PC-3 (cell line): ENCODE measurements around the gene GBF1. TPM values are rescaled to one million over a fixed set of nuclear protein-coding genes. Genes with fewer than 3 reads are reported as not detected.

Source experiments
- ATAC-seq: fragments of 200-7000 bp; cut with Tn5 transposase; 2 replicates; pipeline ENCODE4 v1.9.1; 2020; ENCODE audit warnings: mild to moderate bottlenecking, moderate library complexity
- Bru-seq: library from RNA; stranded (reverse); fragments of 400-500 nt; gene quantifications from one replicate; lab custom pipeline; 2021; lab: Mats Ljungman, UMichigan
- BruChase-seq, 2 experiments: library from RNA; stranded (reverse); fragments of 400-500 nt; gene quantifications; one replicate each; lab custom pipeline; 2021; lab: Mats Ljungman, UMichigan
- BruUV-seq: library from RNA; stranded (reverse); fragments of 400-500 nt; replicated peaks from 2 replicates; lab custom pipeline; 2021; lab: Mats Ljungman, UMichigan
- CTCF ChIA-PET: fragments of 300-600 bp; sonication (Branson Sonifier 250); formaldehyde crosslinking; loops from one replicate; lab custom pipeline; 2022; ENCODE audit warnings: antibody characterized with exemption; lab: Charles Lee
- POLR2A ChIA-PET: fragments of 300-600 bp; sonication (Branson Sonifier 250); formaldehyde crosslinking; loops from one replicate; lab custom pipeline; 2022; ENCODE audit warnings: antibody characterized with exemption; ENCODE audit not compliant: unreplicated experiment; lab: Charles Lee
- DNase-seq: peaks from one replicate; pipeline ENCODE4 v3.0.0-alpha.2; 2015
- H2AFZ ChIP-seq: fragments of 300-600 bp; sonication (generic); 2 replicates; pipeline ENCODE4 v1.6.0; 2016; ENCODE audit warnings: antibody characterized with exemption, low read length
- H3F3A ChIP-seq: fragments of 300-600 bp; sonication (generic); one replicate; pipeline ENCODE4 v1.6.0; 2017; ENCODE audit warnings: antibody characterized with exemption, low read length, control low read depth, mild to moderate bottlenecking; ENCODE audit not compliant: unreplicated experiment
- H3K27ac ChIP-seq: fragments of 300-600 bp; sonication (generic); 2 replicates; pipeline ENCODE4 v1.5.1; 2016; ENCODE audit warnings: mild to moderate bottlenecking, low read length
- H3K27me3 ChIP-seq: fragments of 300-600 bp; sonication (generic); 2 replicates; pipeline ENCODE4 v1.6.1; 2016; ENCODE audit warnings: low read length, mixed read lengths
- H3K36me3 ChIP-seq: fragments of 300-600 bp; sonication (generic); 2 replicates; pipeline ENCODE4 v1.6.1; 2016; ENCODE audit warnings: low read depth, mixed run types, low read length, mixed read lengths
- H3K4me1 ChIP-seq: fragments of 300-600 bp; sonication (generic); 2 replicates; pipeline ENCODE4 v1.5.1; 2016; ENCODE audit warnings: low read length; ENCODE audit not compliant: insufficient read depth
- H3K4me2 ChIP-seq: fragments of 300-600 bp; sonication (generic); 2 replicates; pipeline ENCODE4 v1.6.0; 2016; ENCODE audit warnings: low read length
- H3K4me3 ChIP-seq: fragments of 300-600 bp; sonication (generic); 2 replicates; pipeline ENCODE4 v1.5.1; 2016; ENCODE audit warnings: mild to moderate bottlenecking, low read length, mixed read lengths
- H3K79me2 ChIP-seq: fragments of 300-600 bp; sonication (generic); 2 replicates; pipeline ENCODE4 v1.6.1; 2017; ENCODE audit warnings: low read length, mixed read lengths
- H3K9ac ChIP-seq: fragments of 300-600 bp; sonication (generic); 2 replicates; pipeline ENCODE4 v1.6.0; 2016; ENCODE audit warnings: mild to moderate bottlenecking, low read length
- H3K9me2 ChIP-seq: fragments of 300-600 bp; sonication (generic); replicated peaks from 2 replicates; pipeline ENCODE4 v1.6.1; 2016; ENCODE audit warnings: mixed run types, low read length, mixed read lengths
- H3K9me3 ChIP-seq: fragments of 300-600 bp; sonication (generic); 2 replicates; pipeline ENCODE4 v1.6.1; 2016; ENCODE audit warnings: low read length, mixed read lengths
- H4K20me1 ChIP-seq: fragments of 300-600 bp; sonication (generic); 2 replicates; pipeline ENCODE4 v1.6.1; 2016; ENCODE audit warnings: low read length, mixed read lengths
- CTCF ChIP-seq: fragments of 300-600 bp; sonication (generic); conservative IDR thresholded peaks from 2 replicates; pipeline ENCODE4 v1.5.1; 2017; ENCODE audit warnings: antibody characterized with exemption, low read depth, mild to moderate bottlenecking, low read length
- EZH2 ChIP-seq: fragments of 300-600 bp; sonication (generic); IDR thresholded peaks from one replicate; pipeline ENCODE4 v1.6.1; 2017; ENCODE audit warnings: antibody characterized with exemption, mild to moderate bottlenecking, low read length; ENCODE audit not compliant: unreplicated experiment
- EZH2phosphoT487 ChIP-seq: fragments of 300-600 bp; sonication (generic); IDR thresholded peaks from 2 replicates; pipeline ENCODE4 v1.6.1; 2018; ENCODE audit warnings: mild to moderate bottlenecking, antibody characterized with exemption, low read length, borderline replicate concordance
- intact Hi-C: fragments of 100-400 bp; cut with micrococcal nuclease; formaldehyde crosslinking; loops from 2 replicates; pipeline ENCODE4 v1.9.0; 2023
- long read RNA-seq: library from polyadenylated mRNA; unstranded; transcript quantifications from one replicate; pipeline ENCODE4 v2.0.0, GENCODE V29; 2021; ENCODE audit not compliant: unreplicated experiment
- total RNA-seq: library from RNA; depleted of rRNA; stranded (reverse); fragments of >200 nt; gene quantifications from 2 replicates; pipeline ENCODE4 v1.2.3, GENCODE V29; 2014; rRNA removed

Gene GBF1, protein sequence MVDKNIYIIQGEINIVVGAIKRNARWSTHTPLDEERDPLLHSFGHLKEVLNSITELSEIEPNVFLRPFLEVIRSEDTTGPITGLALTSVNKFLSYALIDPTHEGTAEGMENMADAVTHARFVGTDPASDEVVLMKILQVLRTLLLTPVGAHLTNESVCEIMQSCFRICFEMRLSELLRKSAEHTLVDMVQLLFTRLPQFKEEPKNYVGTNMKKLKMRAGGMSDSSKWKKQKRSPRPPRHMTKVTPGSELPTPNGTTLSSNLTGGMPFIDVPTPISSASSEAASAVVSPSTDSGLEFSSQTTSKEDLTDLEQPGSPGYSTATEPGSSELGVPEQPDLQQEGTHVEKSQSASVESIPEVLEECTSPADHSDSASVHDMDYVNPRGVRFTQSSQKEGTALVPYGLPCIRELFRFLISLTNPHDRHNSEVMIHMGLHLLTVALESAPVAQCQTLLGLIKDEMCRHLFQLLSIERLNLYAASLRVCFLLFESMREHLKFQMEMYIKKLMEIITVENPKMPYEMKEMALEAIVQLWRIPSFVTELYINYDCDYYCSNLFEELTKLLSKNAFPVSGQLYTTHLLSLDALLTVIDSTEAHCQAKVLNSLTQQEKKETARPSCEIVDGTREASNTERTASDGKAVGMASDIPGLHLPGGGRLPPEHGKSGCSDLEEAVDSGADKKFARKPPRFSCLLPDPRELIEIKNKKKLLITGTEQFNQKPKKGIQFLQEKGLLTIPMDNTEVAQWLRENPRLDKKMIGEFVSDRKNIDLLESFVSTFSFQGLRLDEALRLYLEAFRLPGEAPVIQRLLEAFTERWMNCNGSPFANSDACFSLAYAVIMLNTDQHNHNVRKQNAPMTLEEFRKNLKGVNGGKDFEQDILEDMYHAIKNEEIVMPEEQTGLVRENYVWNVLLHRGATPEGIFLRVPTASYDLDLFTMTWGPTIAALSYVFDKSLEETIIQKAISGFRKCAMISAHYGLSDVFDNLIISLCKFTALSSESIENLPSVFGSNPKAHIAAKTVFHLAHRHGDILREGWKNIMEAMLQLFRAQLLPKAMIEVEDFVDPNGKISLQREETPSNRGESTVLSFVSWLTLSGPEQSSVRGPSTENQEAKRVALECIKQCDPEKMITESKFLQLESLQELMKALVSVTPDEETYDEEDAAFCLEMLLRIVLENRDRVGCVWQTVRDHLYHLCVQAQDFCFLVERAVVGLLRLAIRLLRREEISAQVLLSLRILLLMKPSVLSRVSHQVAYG (N-terminal part only)
- total RNA-seq (25.2 and 31.3 TPM in 2 replicates), Bru-seq, nascent RNA (percentile 81 among the genes with signal in this experiment), BruChase-seq, experiment 1, labeled RNA remaining after a 6-hour chase (percentile 77 among the genes with signal in this experiment), BruChase-seq, experiment 2, labeled RNA remaining after a 2-hour chase (percentile 76 among the genes with signal in this experiment)
- long read RNA-seq, partial matches to known transcripts = 40 of 50 reads
- long read RNA-seq, other reads (novel, unspliced or antisense) = 10 of 50 reads

- DNase-seq (peak; percentile 99), ATAC-seq (peak; percentile 92)
- peak within 1 kb of the TSS; percentile 96 for H2AFZ ChIP-seq
- CTCF ChIA-PET = interaction anchor here (0.7 kb wide), 1 partner anchor 16 kb away, joined by 3 read pairs; no protein-coding TSS in a partner anchor
- no peaks in the 10 kb centered on the region for H3F3A ChIP-seq
- TF ChIP-seq EZH2 (no peak), CTCF (no peak), EZH2phosphoT487 (no peak)
- peaks cover 33% of the 10 kb centered on the region for H3K4me1 ChIP-seq
- peak within 1 kb of the TSS; percentile 84 for H3K9ac ChIP-seq
- H3K9me2 ChIP-seq = no peaks in the 10 kb centered on the region
- peak within 1 kb of the TSS; percentile 52 for H3K27ac ChIP-seq
- H4K20me1 ChIP-seq = peaks cover 16% of the 10 kb centered on the region
- no peaks in the 10 kb centered on the region for H3K27me3 ChIP-seq
- POLR2A ChIA-PET = interaction anchor here (0.6 to 1.0 kb wide), 5 partner anchors 10 to 1872 kb away, joined by 4 to 8 read pairs (median 4); no protein-coding TSS in a partner anchor
- no TSS peak for BruUV-seq
- H3K79me2 ChIP-seq = peaks cover 49% of the 10 kb centered on the region
- intact Hi-C loops = loop anchor here (5.0 kb wide), 1 partner anchor 97 kb away; no protein-coding TSS in a partner anchor
- H3K4me2 ChIP-seq = peak within 1 kb of the TSS; percentile 86
- no peaks in the 10 kb centered on the region for H3K9me3 ChIP-seq
- H3K4me3 ChIP-seq = peak within 1 kb of the TSS; percentile 90
- H3K36me3 ChIP-seq = no peaks in the 10 kb centered on the region
These were observed at the start of gene GBF1 for GRCh38 chr10:102245082-102245931. TSS of gene GBF1 (plus strand) at chr10:102245532. CDS start at chr10:102258939, 13,407 bp downstream.

DNA sequence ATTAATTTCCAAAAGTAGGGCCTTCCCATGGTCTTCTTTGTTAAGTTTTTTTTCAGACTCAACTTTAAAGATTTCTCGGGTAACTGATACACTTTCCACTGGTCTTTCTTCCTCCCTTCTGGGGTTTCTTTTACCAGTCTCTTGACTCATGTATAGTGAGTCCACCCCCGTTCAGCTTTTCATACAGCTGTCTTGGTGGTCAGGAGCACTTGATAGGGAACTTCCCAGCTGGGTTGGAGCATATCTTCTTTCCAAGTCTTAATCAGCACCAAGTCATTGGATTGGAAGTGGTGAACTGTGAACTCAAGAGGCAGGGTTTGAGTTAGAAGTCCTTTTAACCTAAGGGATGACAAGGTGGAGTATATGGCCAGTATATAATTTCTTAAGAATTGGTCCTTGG is 48.4 kb upstream of the GBF1 start:
- ChIA-PET POLR2A (no interaction called here), CTCF (no interaction called here)
- H3F3A ChIP-seq = no peaks in the 10 kb centered on the region
- no peaks in the 10 kb centered on the region for H3K9me2 ChIP-seq
- H3K4me2 ChIP-seq = no peak overlapping the region
- H2AFZ ChIP-seq = no peak overlapping the region
- H3K9ac ChIP-seq = no peak overlapping the region
- TF ChIP-seq CTCF (no peak), EZH2 (no peak), EZH2phosphoT487 (no peak)
- H3K79me2 ChIP-seq = no peaks in the 10 kb centered on the region
- DNase-seq (no peak), ATAC-seq (no peak)
- 0 out of 2 replicates have a peak, but pooled peaks cover 7% of the 10 kb centered on the region for H3K4me1 ChIP-seq
- H4K20me1 ChIP-seq = no peaks in the 10 kb centered on the region
- intact Hi-C loops = no loop called here
- H3K36me3 ChIP-seq = no peaks in the 10 kb centered on the region
- no peaks in the 10 kb centered on the region for H3K27me3 ChIP-seq
- H3K4me3 ChIP-seq = no peak overlapping the region
- H3K27ac ChIP-seq = no peak overlapping the region
- no TSS peak for BruUV-seq
- no peaks in the 10 kb centered on the region for H3K9me3 ChIP-seq
